ENCODE data around the gene CCNQ. TPM values are rescaled to one million over a fixed set of nuclear protein-coding genes. Genes with fewer than 3 reads are reported as not detected.

CCNQ gene
- total and polyA plus RNA-seq, 2 donors (not counting 1 experiment from before 2014, with no cell fraction given), result 31.8 to 66.0 TPM

DNA sequence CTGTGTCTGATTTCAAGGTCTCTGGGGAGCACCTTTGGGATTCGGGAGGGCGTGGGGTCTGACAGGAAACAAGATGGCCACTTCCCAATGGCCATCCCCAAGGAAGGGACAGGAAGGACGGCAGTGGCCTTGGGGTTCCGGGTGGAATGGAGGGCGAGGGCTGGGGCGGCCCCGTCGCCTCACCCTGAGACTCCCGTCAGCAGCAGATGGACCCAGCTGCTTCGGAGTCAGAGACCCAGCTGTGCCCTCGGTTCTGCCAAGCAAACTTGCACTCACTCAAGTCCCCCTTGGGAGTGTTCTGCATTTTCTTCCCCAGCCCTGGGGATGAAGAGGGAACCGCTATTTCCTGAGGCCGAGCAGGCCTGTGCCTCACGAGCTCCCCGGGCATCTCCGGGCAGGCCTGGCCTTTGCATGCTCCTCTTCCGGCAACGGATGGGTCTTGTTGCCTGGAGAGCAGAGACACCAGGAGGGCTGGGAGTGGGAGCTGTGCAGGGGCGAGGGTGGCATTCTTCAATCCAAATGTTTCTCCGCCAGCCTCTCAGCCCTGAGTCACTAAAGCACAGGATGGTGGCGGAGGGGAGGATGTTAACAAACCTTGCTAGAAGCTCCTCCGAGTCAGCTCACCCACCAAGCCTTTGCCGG is 41.2 kb upstream of the CCNQ start:
- WGBS (ENCODE audit: insufficient coverage), result 95% methylated on average over 9 of the region's 23 CpGs

More for the DNA sequence above, 41.2 kb upstream of the CCNQ start:
- Histone ChIP-seq H3K9ac (ENCODE audit: low read length) (no peak overlapping the region), H4K20me1 (ENCODE audit: control insufficient read depth, insufficient read depth, low read length, poor library complexity, severe bottlenecking) (no peaks in the 10 kb centered on the region), H3K4me3 (ENCODE audit: control extremely low read depth in 1 of 5, extremely low read depth in 1 of 5, insufficient read depth in 1 of 5, low read depth in 2 of 5, low read length in 4 of 5) (no peak overlapping the region), H2AFZ (ENCODE audit: insufficient read depth, low read depth, low read length, poor library complexity, severe bottlenecking) (no peak overlapping the region), H3K27me3 (replicated peaks in 1 of 4; ENCODE audit: control extremely low read depth in 1 of 4, control insufficient read depth in 3 of 4, insufficient read depth in 4 of 4, low read length in 3 of 4) (peaks cover 0 to 50% (median 8%) of the 10 kb centered on the region in 4 experiments), H3K4me1 (ENCODE audit: control insufficient read depth in 2 of 2, insufficient read depth in 2 of 2, low read length in 2 of 2) (peaks cover 14 to 21% of the 10 kb centered on the region in 2 donors), H3K79me2 (ENCODE audit: control insufficient read depth, insufficient read depth, low read length) (no peaks in the 10 kb centered on the region), H3K9me3 (ENCODE audit: control extremely low read depth in 1 of 3, control insufficient read depth in 2 of 3, insufficient read depth in 1 of 3, low read length in 2 of 3) (no peaks in the 10 kb centered on the region), H3K4me2 (replicated peaks; ENCODE audit: low read depth, low read length, poor library complexity, severe bottlenecking) (no peak overlapping the region), H3K27ac (ENCODE audit: low read length in 2 of 2) (no peak overlapping the region), H3K36me3 (replicated peaks in 1 of 2; ENCODE audit: control extremely low read depth in 1 of 2, control insufficient read depth in 1 of 2, extremely low read depth in 1 of 2, insufficient read depth in 2 of 2, low read length in 1 of 2) (no peaks in the 10 kb centered on the region)
- H3K4me1 Mint-ChIP-seq, result peaks cover 17% of the 10 kb centered on the region
- H3K27me3 Mint-ChIP-seq, result peaks cover 13% of the 10 kb centered on the region
- no peak for DNase-seq
- H3K4me3 Mint-ChIP-seq, result no peak overlapping the region
- no peak for ATAC-seq (ENCODE audit: low read depth)
- TF ChIP-seq, protein P1, sequence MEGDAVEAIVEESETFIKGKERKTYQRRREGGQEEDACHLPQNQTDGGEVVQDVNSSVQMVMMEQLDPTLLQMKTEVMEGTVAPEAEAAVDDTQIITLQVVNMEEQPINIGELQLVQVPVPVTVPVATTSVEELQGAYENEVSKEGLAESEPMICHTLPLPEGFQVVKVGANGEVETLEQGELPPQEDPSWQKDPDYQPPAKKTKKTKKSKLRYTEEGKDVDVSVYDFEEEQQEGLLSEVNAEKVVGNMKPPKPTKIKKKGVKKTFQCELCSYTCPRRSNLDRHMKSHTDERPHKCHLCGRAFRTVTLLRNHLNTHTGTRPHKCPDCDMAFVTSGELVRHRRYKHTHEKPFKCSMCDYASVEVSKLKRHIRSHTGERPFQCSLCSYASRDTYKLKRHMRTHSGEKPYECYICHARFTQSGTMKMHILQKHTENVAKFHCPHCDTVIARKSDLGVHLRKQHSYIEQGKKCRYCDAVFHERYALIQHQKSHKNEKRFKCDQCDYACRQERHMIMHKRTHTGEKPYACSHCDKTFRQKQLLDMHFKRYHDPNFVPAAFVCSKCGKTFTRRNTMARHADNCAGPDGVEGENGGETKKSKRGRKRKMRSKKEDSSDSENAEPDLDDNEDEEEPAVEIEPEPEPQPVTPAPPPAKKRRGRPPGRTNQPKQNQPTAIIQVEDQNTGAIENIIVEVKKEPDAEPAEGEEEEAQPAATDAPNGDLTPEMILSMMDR (IDR thresholded peaks at IDR 0.05), result no peak
- no peak for TF ChIP-seq EZH2 (IDR thresholded peaks at IDR 0.05; ENCODE audit: borderline replicate concordance, insufficient read depth, low read depth, low read length, poor library complexity, severe bottlenecking)
- ChIA-PET CTCF (interaction anchor here (1.5 kb wide), 1 partner anchor 8 kb away, joined by 3 read pairs; no protein-coding TSS in a partner anchor), POLR2A (interaction anchor here (0.6 kb wide), 1 partner anchor 23 kb away, joined by 8 read pairs; no protein-coding TSS in a partner anchor)
- H3K27ac Mint-ChIP-seq, result no peak overlapping the region
- intact Hi-C loops (cut with micrococcal nuclease), result no loop called here
- no peaks in the 10 kb centered on the region for H3K9me3 Mint-ChIP-seq (ENCODE audit: insufficient read depth)
